ENCODE measurements around the gene AIF1L. TPM values are rescaled to one million over a fixed set of nuclear protein-coding genes. Genes with fewer than 3 reads are reported as not detected.

AIF1L gene
- polyA plus RNA-seq, 3 donors = not detected

GRCh38 chr9:131142160-131142559 is 45.8 kb downstream of the AIF1L start:
- no peaks in the 10 kb centered on the region for H3K9me3 Mint-ChIP-seq
- H3K4me3 Mint-ChIP-seq = no peak overlapping the region
- no peaks in the 10 kb centered on the region for H3K4me1 ChIP-seq (ENCODE audit: control insufficient read depth in 1 of 2, insufficient read depth in 2 of 2, low read length in 2 of 2)
- H3K27ac ChIP-seq (ENCODE audit: low read depth in 1 of 2, low read length in 2 of 2) = no peak overlapping the region
- H3K36me3 ChIP-seq (replicated peaks in 1 of 2; ENCODE audit: control insufficient read depth in 1 of 2, insufficient read depth in 2 of 2, low read length in 2 of 2) = peaks cover 99% of the 10 kb centered on the region in 2 donors
- H3K27ac Mint-ChIP-seq = no peak overlapping the region
- no peaks in the 10 kb centered on the region for H3K79me2 ChIP-seq (ENCODE audit: insufficient read depth, low read length)
- H3K9ac ChIP-seq (ENCODE audit: insufficient read depth, low read length, poor library complexity, severe bottlenecking) = no peak overlapping the region
- DNase-seq = no peak
- TF ChIP-seq CTCF (IDR thresholded peaks at IDR 0.05) = no peak
- no peak overlapping the region for H3K4me3 ChIP-seq (replicated peaks in 1 of 3; ENCODE audit: low read depth in 2 of 3, low read length in 3 of 3)
- intact Hi-C loops (cut with micrococcal nuclease) = loop anchor here in 1 of 2 donors (10.0 kb wide), 1 partner anchor 1143 kb away; no protein-coding TSS in a partner anchor
- H4K20me1 ChIP-seq (ENCODE audit: insufficient read depth, low read length) = no peaks in the 10 kb centered on the region
- WGBS (ENCODE audit: insufficient coverage) = no CpG with 5 or more reads among the region's 3 CpGs
- peaks cover 88 to 94% of the 10 kb centered on the region in 2 donors for H3K36me3 Mint-ChIP-seq
- no peaks in the 10 kb centered on the region for H3K27me3 ChIP-seq (ENCODE audit: control insufficient read depth in 2 of 2, insufficient read depth in 2 of 2, low read length in 2 of 2)
- no peaks in the 10 kb centered on the region for H3K4me1 Mint-ChIP-seq
- H3K27me3 Mint-ChIP-seq (ENCODE audit: low read depth in 3 of 3) = no peaks in the 10 kb centered on the region
- H3K9me3 ChIP-seq (replicated peaks in 1 of 2; ENCODE audit: control insufficient read depth in 1 of 2, insufficient read depth in 1 of 2, low read length in 2 of 2) = no peaks in the 10 kb centered on the region
- no peak overlapping the region for H3K4me2 ChIP-seq (replicated peaks; ENCODE audit: extremely low read depth, low read length, poor library complexity, severe bottlenecking)
- H2AFZ ChIP-seq (ENCODE audit: insufficient read depth, low read depth, low read length, poor library complexity, severe bottlenecking) = no peak overlapping the region

- no peak for TF ChIP-seq CTCF (IDR thresholded peaks at IDR 0.05)
- no peak overlapping the region for H3K4me3 Mint-ChIP-seq
Measured at GRCh38 chr9:131144201-131144600, 47.9 kb downstream of the AIF1L start.

More at GRCh38 chr9:131144201-131144600, 47.9 kb downstream of the AIF1L start:
- H3K27me3 Mint-ChIP-seq (ENCODE audit: low read depth in 3 of 3) = no peaks in the 10 kb centered on the region
- H3K36me3 Mint-ChIP-seq = peaks cover 87 to 94% of the 10 kb centered on the region in 2 donors
- no peaks in the 10 kb centered on the region for H3K4me1 Mint-ChIP-seq
- WGBS (ENCODE audit: insufficient coverage) = 77% methylated on average over 3 of the region's 3 CpGs
- no peak overlapping the region for H3K27ac Mint-ChIP-seq
- no peaks in the 10 kb centered on the region for H3K79me2 ChIP-seq (ENCODE audit: insufficient read depth, low read length)
- no peak overlapping the region for H2AFZ ChIP-seq (ENCODE audit: insufficient read depth, low read depth, low read length, poor library complexity, severe bottlenecking)
- H3K4me2 ChIP-seq (replicated peaks; ENCODE audit: extremely low read depth, low read length, poor library complexity, severe bottlenecking) = no peak overlapping the region
- DNase-seq = no peak
- no peak overlapping the region for H3K27ac ChIP-seq (ENCODE audit: low read depth in 1 of 2, low read length in 2 of 2)
- no peaks in the 10 kb centered on the region for H3K4me1 ChIP-seq (ENCODE audit: control insufficient read depth in 1 of 2, insufficient read depth in 2 of 2, low read length in 2 of 2)
- no peaks in the 10 kb centered on the region for H3K27me3 ChIP-seq (ENCODE audit: control insufficient read depth in 2 of 2, insufficient read depth in 2 of 2, low read length in 2 of 2)
- no peaks in the 10 kb centered on the region for H3K9me3 ChIP-seq (replicated peaks in 1 of 2; ENCODE audit: control insufficient read depth in 1 of 2, insufficient read depth in 1 of 2, low read length in 2 of 2)
- H3K36me3 ChIP-seq (replicated peaks in 1 of 2; ENCODE audit: control insufficient read depth in 1 of 2, insufficient read depth in 2 of 2, low read length in 2 of 2) = peaks cover 97 to 99% of the 10 kb centered on the region in 2 donors
- H3K4me3 ChIP-seq (replicated peaks in 1 of 3; ENCODE audit: low read depth in 2 of 3, low read length in 3 of 3) = no peak overlapping the region
- H4K20me1 ChIP-seq (ENCODE audit: insufficient read depth, low read length) = no peaks in the 10 kb centered on the region
- no peaks in the 10 kb centered on the region for H3K9me3 Mint-ChIP-seq
- intact Hi-C loops (cut with micrococcal nuclease) = loop anchor here in 1 of 2 donors (10.0 kb wide), 1 partner anchor 1141 kb away; no protein-coding TSS in a partner anchor
- H3K9ac ChIP-seq (ENCODE audit: insufficient read depth, low read length, poor library complexity, severe bottlenecking) = no peak overlapping the region
